HCT116 (cell line): ENCODE data around the gene CEP112. TPM values are rescaled to one million over a fixed set of nuclear protein-coding genes. Genes with fewer than 3 reads are reported as not detected.

ENCODE experiments used
- ATAC-seq: fragments of 200-7000 bp; cut with Tn5 transposase; 2 replicates; pipeline ENCODE4 v1.9.1; 2020; ENCODE audit warnings: mild to moderate bottlenecking, moderate library complexity
- BruUV-seq: library from RNA; stranded (reverse); fragments of 400-500 nt; replicated peaks from 2 replicates; lab custom pipeline; 2021; lab: Mats Ljungman, UMichigan
- CTCF ChIA-PET: fragments of 300-600 bp; sonication (Branson Sonifier 250); formaldehyde crosslinking; loops from one replicate; lab custom pipeline; 2021; ENCODE audit warnings: antibody characterized with exemption; lab: Charles Lee
- POLR2A ChIA-PET: fragments of 300-600, 350-600 bp; sonication (Branson Sonifier 250); formaldehyde crosslinking; loops from one replicate; lab custom pipeline; 2021; ENCODE audit warnings: antibody characterized with exemption; lab: Charles Lee
- RAD21 ChIA-PET, 2 experiments: fragments of 300-600 bp; sonication (Branson Sonifier 250); formaldehyde crosslinking; loops; one replicate each; lab custom pipeline; 2023; ENCODE audit warnings: low total read pairs in 2 of 2; ENCODE audit not compliant: uncharacterized antibody in 2 of 2, unreplicated experiment in 2 of 2, low non-redundant PET in 1 of 2; lab: Charles Lee
- DNase-seq: peaks from one replicate; pipeline ENCODE4 v3.0.0-alpha.2; 2010; ENCODE audit warnings: low read depth, low spot score
- H2AFZ ChIP-seq: fragments of 200-600 bp; shearing (Covaris generic), sonication (generic); 2 replicates; pipeline ENCODE4 v1.6.1; 2017; ENCODE audit warnings: low read depth, mixed run types, mixed read lengths, antibody characterized with exemption, low read length; ENCODE audit not compliant: poor library complexity, severe bottlenecking
- H3K27ac ChIP-seq: 2 replicates; pipeline ENCODE4 v1.5.1; 2012; ENCODE audit warnings: low read depth, low read length
- H3K27me3 ChIP-seq: fragments of 200-600 bp; sonication (generic); 2 replicates; pipeline ENCODE4 v1.6.1; 2016; ENCODE audit warnings: mixed run types, low read length, mixed read lengths; ENCODE audit not compliant: insufficient read depth
- H3K36me3 ChIP-seq, 2 experiments: fragments of 200-500 bp in 1 of 2; fragments of 200-600 bp in 1 of 2; sonication (Bioruptor generic) in 1 of 2; sonication (generic) in 1 of 2; 2 replicates each; pipeline versions ENCODE4 v1.5.1 to v1.6.1; 2014 to 2016; ENCODE audit warnings: low read length in 2 of 2, inconsistent platforms in 1 of 2, mixed read lengths in 1 of 2, mixed run types in 1 of 2; ENCODE audit not compliant: insufficient read depth in 2 of 2, control insufficient read depth in 1 of 2
- H3K4me1 ChIP-seq, 2 experiments: fragments of 200-600 bp in 1 of 2; sonication (generic) in 1 of 2; 2 replicates each; pipeline versions ENCODE4 v1.5.1 to v1.6.1; 2012 to 2017; ENCODE audit warnings: low read length in 2 of 2, inconsistent platforms in 1 of 2, mild to moderate bottlenecking in 1 of 2, mixed read lengths in 1 of 2, mixed run types in 1 of 2, moderate library complexity in 1 of 2; ENCODE audit not compliant: insufficient read depth in 2 of 2, control insufficient read depth in 1 of 2
- H3K4me2 ChIP-seq: fragments of 200-600 bp; sonication (generic); 2 replicates; pipeline ENCODE4 v1.6.1; 2017; ENCODE audit warnings: mixed run types, low read length, mixed read lengths
- H3K4me3 ChIP-seq, 2 experiments: fragments of 200-600 bp in 1 of 2; sonication (generic) in 1 of 2; replicated peaks in 1 of 2; 2 replicates each; pipeline ENCODE4 v1.5.1; 2011 to 2016; ENCODE audit warnings: low read length in 2 of 2, control low read depth in 1 of 2, low read depth in 1 of 2, mild to moderate bottlenecking in 1 of 2, mixed read lengths in 1 of 2, mixed run types in 1 of 2
- H3K79me2 ChIP-seq: fragments of 200-600 bp; sonication (generic); 2 replicates; pipeline ENCODE4 v1.6.1; 2017; ENCODE audit warnings: mild to moderate bottlenecking, mixed run types, low read length, moderate library complexity, mixed read lengths; ENCODE audit not compliant: insufficient read depth
- H3K9ac ChIP-seq: fragments of 200-600 bp; sonication (generic); 2 replicates; pipeline ENCODE4 v1.6.1; 2016; ENCODE audit warnings: low read length, mixed read lengths
- H3K9me2 ChIP-seq: fragments of 200-600 bp; sonication (generic), shearing (Covaris generic); 2 replicates; pipeline ENCODE4 v1.6.1; 2017; ENCODE audit warnings: mixed run types, mild to moderate bottlenecking, moderate library complexity; ENCODE audit not compliant: insufficient read depth
- H3K9me3 ChIP-seq, 2 experiments: fragments of 200-500 bp in 1 of 2; fragments of 200-600 bp in 1 of 2; sonication (Bioruptor generic) in 1 of 2; sonication (generic) in 1 of 2; 2 replicates each; pipeline ENCODE4 v1.6.1; 2014 to 2017; ENCODE audit warnings: low read length in 2 of 2, mixed read lengths in 2 of 2, inconsistent platforms in 1 of 2, low read depth in 1 of 2, mild to moderate bottlenecking in 1 of 2, mixed run types in 1 of 2, moderate library complexity in 1 of 2; ENCODE audit not compliant: control insufficient read depth in 1 of 2, insufficient read depth in 1 of 2
- H4K20me1 ChIP-seq: fragments of 200-600 bp; sonication (generic), shearing (Covaris generic); 2 replicates; pipeline ENCODE4 v1.6.1; 2017; ENCODE audit warnings: mixed run types, mild to moderate bottlenecking, moderate library complexity; ENCODE audit not compliant: insufficient read depth
- CEBPB ChIP-seq: IDR thresholded peaks from 2 replicates; pipeline ENCODE4 v1.6.1; 2012; ENCODE audit warnings: low read depth
- CTCF ChIP-seq, 3 experiments: fragments of 200-600 bp in 1 of 3; sonication (generic) in 1 of 3; IDR thresholded peaks in 2 of 3; conservative IDR thresholded peaks in 1 of 3; 2 replicates each; pipeline ENCODE4 v1.5.1; 2012 to 2017; ENCODE audit warnings: low read depth in 2 of 3, low read length in 2 of 3, antibody characterized with exemption in 1 of 3, borderline replicate concordance in 1 of 3, control low read depth in 1 of 3, mild to moderate bottlenecking in 1 of 3, mixed read lengths in 1 of 3, mixed run types in 1 of 3, moderate library complexity in 1 of 3; ENCODE audit not compliant: insufficient read depth in 1 of 3
- EGR1 ChIP-seq: IDR thresholded peaks from 2 replicates; pipeline ENCODE4 v1.6.1; 2012; ENCODE audit warnings: low read depth
- ELF1 ChIP-seq: IDR thresholded peaks from 2 replicates; pipeline ENCODE4 v1.6.1; 2012; ENCODE audit warnings: low read depth, borderline replicate concordance
- EZH2phosphoT487 ChIP-seq: fragments of 200-600 bp; IDR thresholded peaks from 2 replicates; pipeline ENCODE4 v1.6.1; 2018; ENCODE audit warnings: antibody characterized with exemption, borderline replicate concordance
- FOSL1 ChIP-seq: IDR thresholded peaks from 2 replicates; pipeline ENCODE4 v1.6.1; 2012; ENCODE audit warnings: low read depth
- MAX ChIP-seq: IDR thresholded peaks from 2 replicates; pipeline ENCODE4 v1.6.1; 2012
- POLR2A ChIP-seq: IDR thresholded peaks from 2 replicates; pipeline ENCODE4 v1.7.0; 2011; ENCODE audit warnings: borderline replicate concordance; ENCODE audit not compliant: insufficient read depth, insufficient read length; ENCODE audit errors: extremely low read depth
- POLR2AphosphoS5 ChIP-seq: IDR thresholded peaks from 2 replicates; pipeline ENCODE4 v1.6.1; 2011; ENCODE audit warnings: mild to moderate bottlenecking, low read depth, low read length, moderate library complexity
- RAD21 ChIP-seq: IDR thresholded peaks from 2 replicates; pipeline ENCODE4 v1.6.1; 2012; ENCODE audit warnings: low read depth, mild to moderate bottlenecking
- ZBTB33 ChIP-seq: IDR thresholded peaks from 2 replicates; pipeline ENCODE4 v1.6.1; 2011; ENCODE audit warnings: mild to moderate bottlenecking, low read length, moderate library complexity; ENCODE audit not compliant: insufficient replicate concordance; ENCODE audit errors: extremely low read depth
- ZFX ChIP-seq: fragments of 450-650 bp; IDR thresholded peaks from 2 replicates; pipeline ENCODE4 v1.6.1; 2017
- ZNF274 ChIP-seq: fragments of 200-500 bp; sonication (Bioruptor generic); IDR thresholded peaks from 2 replicates; pipeline ENCODE4 v1.6.1; 2014; ENCODE audit warnings: mild to moderate bottlenecking, low read depth, low read length, inconsistent platforms
- intact Hi-C: fragments of 100-400 bp; cut with micrococcal nuclease; formaldehyde crosslinking; loops from 2 replicates; pipeline ENCODE4 v1.10.0; 2022
- total RNA-seq: library from RNA; stranded (reverse); gene quantifications from one replicate; pipeline ENCODE4 v1.2.1, GENCODE V29; 2021; ENCODE audit not compliant: unreplicated experiment
- TF ChIP-seq, protein P1 (sequence below): IDR thresholded peaks from 2 replicates; pipeline ENCODE4 v1.6.1; 2012

Gene CEP112
- total RNA-seq, 1 experiment from 2014 or later: 10.9 TPM

DNA sequence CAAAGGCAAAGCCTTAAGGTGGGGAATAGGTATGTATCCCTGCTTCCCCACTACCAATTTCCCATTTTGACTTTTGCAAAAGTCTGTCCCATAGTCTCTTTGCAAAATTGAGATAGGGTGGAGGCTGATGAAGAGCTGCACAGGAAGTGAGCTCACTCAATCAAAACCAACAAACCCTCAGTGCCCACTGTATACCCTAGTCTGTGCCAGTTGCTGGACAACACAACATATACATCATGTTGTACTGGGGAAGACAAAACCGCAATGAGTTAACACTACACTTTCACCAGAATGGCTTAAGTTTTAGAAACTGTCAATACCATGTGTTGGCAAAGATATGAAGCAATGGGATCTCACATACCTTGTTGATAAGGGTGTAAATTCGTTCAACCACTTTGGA is 590.1 kb downstream of the CEP112 start (continued):
- TF ChIP-seq ZFX (no peak), MAX (no peak), ZNF274 (no peak)
- TF ChIP-seq, protein P1, sequence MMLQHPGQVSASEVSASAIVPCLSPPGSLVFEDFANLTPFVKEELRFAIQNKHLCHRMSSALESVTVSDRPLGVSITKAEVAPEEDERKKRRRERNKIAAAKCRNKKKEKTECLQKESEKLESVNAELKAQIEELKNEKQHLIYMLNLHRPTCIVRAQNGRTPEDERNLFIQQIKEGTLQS: no peak

- H3K4me2 ChIP-seq: no peak overlapping the region
- H3K9ac ChIP-seq: no peak overlapping the region
- H4K20me1 ChIP-seq: no peaks in the 10 kb centered on the region
- no peak for DNase-seq
- no peak overlapping the region for H2AFZ ChIP-seq
- CTCF ChIA-PET: no interaction called here
- no peaks in the 10 kb centered on the region for H3K27me3 ChIP-seq
- no peak overlapping the region for H3K27ac ChIP-seq
- H3K9me3 ChIP-seq: no peaks in the 10 kb centered on the region
- intact Hi-C loops: no loop called here
- no peaks in the 10 kb centered on the region for H3K4me1 ChIP-seq
- H3K4me3 ChIP-seq: no peak overlapping the region
- no TSS peak for BruUV-seq
- POLR2A ChIA-PET: no interaction called here
- no peaks in the 10 kb centered on the region for H3K9me2 ChIP-seq
- no peaks in the 10 kb centered on the region for H3K36me3 ChIP-seq
- ATAC-seq: no peak
- TF ChIP-seq, protein P1: no peak
- TF ChIP-seq ZFX (peak; percentile 11; the same call in 1 of the 2 replicates), EZH2phosphoT487 (no peak)
- RAD21 ChIA-PET: no interaction called here
- no peaks in the 10 kb centered on the region for H3K79me2 ChIP-seq
Measured at GRCh38 chr17:65601145-65601544, 590.8 kb downstream of the CEP112 start.

DNA sequence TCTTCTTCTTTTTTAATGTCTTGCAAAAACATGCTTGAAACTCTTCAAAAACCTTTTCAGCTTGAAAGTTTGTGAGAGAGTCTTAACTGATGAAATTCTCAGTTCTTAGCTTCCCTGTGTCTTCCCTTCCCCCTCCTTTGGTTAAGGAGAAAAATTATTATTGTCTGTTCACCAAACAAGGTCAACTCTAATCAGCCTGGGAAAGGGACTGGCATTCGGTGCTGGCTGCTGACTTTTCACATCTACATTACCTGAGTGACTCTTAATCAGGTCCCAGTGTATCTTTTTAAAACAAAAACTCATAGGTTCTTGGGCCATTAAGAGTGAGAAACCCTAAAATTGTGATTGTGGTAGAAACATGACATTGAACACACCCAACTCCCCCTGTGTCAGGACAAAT is 591.4 kb downstream of the CEP112 start:
- Histone ChIP-seq H3K9me2 (no peaks in the 10 kb centered on the region), H3K27me3 (no peaks in the 10 kb centered on the region), H3K79me2 (no peaks in the 10 kb centered on the region), H3K9me3 (no peaks in the 10 kb centered on the region), H3K4me3 (no peak overlapping the region), H3K9ac (no peak overlapping the region), H4K20me1 (no peaks in the 10 kb centered on the region), H3K27ac (no peak overlapping the region), H2AFZ (no peak overlapping the region), H3K4me1 (no peaks in the 10 kb centered on the region), H3K36me3 (no peaks in the 10 kb centered on the region), H3K4me2 (no peak overlapping the region)
- ATAC-seq (no peak), DNase-seq (no peak)
- RAD21 ChIA-PET: no interaction called here
- POLR2A ChIA-PET: no interaction called here
- CTCF ChIA-PET: no interaction called here
- intact Hi-C loops: no loop called here
- no TSS peak for BruUV-seq
- no peak for TF ChIP-seq RAD21
- TF ChIP-seq EZH2phosphoT487: no peak
- no peak for TF ChIP-seq CTCF (IDR thresholded peaks at IDR 0.05 in 2 of 3, conservative IDR thresholded peaks at IDR 0.05 in 1 of 3; ENCODE audit: borderline replicate concordance in 1 of 3, insufficient read depth in 1 of 3, low read depth in 2 of 3, low read length in 2 of 3)
- no peak for TF ChIP-seq ZBTB33
- TF ChIP-seq CEBPB: no peak
- no peak for TF ChIP-seq FOSL1
- no peak for TF ChIP-seq ZFX
- TF ChIP-seq ELF1: no peak
- no peak for TF ChIP-seq POLR2A
- no peak for TF ChIP-seq POLR2AphosphoS5
- no peak for TF ChIP-seq EGR1
